Sciatic nerve (tissue), 2 donors: Measurements from ENCODE around the gene NODAL. TPM values are rescaled to one million over a fixed set of nuclear protein-coding genes. Genes with fewer than 3 reads are reported as not detected.

Source experiments
- ATAC-seq: fragments of 200-7000 bp; cut with Tn5 transposase; one replicate; pipeline ENCODE4 v1.9.1; 2020; ENCODE audit warnings: mild to moderate bottlenecking, moderate library complexity
- DNase-seq: peaks from one replicate; pipeline ENCODE4 v3.0.0-alpha.2; 2020; ENCODE audit warnings: low spot score
- intact Hi-C: fragments of 100-400 bp; cut with DNase I; formaldehyde crosslinking; loops from one replicate; pipeline ENCODE4 v1.14.2; 2022
- total RNA-seq: library from RNA; stranded (reverse); fragmentation: NEBNext Ultra II Directional; extraction: Animal tissue kit (Norgen Biotek cat#: 25700); gene quantifications from one replicate; pipeline ENCODE4 v1.2.1, GENCODE V29; 2021
- donor health status: DM: no; HTN: no; CAD: no.
- donor health status: DM: no; HTN: no; CAD: no.

The NODAL gene
- total RNA-seq, 1 donor from 2014 or later, result not detected

DNA sequence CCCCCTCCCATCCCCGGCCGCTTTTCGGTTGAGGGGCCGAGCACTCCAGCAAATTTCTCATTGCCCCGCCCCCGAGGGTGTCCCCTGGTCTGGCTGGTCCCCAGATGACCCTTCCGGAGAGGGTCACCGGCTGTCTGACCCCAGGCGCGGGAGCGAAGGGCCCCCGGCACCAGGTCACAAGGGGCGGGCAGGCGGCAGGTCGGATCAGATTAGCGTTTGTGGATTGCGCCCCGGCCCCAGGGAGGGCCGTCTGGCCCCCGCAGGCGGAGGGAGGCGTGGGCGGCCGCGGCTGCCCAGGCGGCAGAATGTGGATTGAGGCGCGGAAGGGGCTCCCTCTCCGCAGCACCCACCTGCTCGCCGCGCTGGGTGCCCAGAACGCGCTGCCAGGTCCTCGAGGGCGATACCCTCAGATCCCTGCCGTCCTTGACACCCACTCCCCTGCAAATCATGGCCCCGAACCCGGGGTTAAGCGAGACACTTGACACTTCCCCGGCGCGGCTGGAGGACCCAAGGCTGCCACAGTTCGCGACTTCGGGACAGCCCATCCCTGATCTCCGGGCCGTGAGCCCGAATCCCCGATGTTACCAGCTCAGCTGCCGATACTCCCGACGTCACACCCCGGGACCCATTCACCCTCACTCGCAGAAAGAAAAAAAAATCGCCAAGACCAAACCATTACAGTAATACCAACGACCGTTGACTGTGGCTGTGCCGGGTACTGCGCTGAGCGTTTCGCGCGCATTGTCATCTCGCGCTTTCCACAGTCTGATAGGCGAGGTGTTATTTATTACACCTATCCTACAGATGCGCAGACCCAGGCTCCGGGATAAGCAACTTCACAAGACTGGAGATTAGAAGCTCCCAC lies 953 bp downstream of the NODAL start:
- peak; percentile 39 for ATAC-seq
- intact Hi-C loops, result loop anchor here (5.0 kb wide), 1 partner anchor 1342 kb away; no protein-coding TSS in a partner anchor

DNA sequence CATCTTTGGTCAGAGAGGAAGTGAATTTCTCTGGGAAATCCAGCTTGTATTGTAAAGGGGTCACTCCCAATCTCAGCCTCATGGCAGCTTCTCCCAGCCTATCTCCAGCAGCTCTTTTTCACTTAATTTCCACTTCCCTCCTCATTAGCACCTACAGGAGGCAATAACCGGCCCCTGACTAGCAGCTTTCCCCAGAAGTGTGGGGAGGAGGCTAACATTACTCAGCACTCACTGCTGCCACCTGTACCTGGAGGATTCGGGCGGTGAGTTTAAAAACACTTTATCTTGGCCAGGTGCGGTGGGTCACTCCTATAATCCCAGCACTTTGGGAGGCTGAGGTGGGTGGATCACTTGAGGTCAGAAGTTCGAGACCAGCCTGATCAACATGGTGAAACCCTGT lies 3.8 kb downstream of the NODAL start:
- intact Hi-C loops, result no loop called here
- no peak for DNase-seq
- no peak for ATAC-seq

More for the DNA sequence above, 953 bp downstream of the NODAL start:
- no peak for DNase-seq

DNA sequence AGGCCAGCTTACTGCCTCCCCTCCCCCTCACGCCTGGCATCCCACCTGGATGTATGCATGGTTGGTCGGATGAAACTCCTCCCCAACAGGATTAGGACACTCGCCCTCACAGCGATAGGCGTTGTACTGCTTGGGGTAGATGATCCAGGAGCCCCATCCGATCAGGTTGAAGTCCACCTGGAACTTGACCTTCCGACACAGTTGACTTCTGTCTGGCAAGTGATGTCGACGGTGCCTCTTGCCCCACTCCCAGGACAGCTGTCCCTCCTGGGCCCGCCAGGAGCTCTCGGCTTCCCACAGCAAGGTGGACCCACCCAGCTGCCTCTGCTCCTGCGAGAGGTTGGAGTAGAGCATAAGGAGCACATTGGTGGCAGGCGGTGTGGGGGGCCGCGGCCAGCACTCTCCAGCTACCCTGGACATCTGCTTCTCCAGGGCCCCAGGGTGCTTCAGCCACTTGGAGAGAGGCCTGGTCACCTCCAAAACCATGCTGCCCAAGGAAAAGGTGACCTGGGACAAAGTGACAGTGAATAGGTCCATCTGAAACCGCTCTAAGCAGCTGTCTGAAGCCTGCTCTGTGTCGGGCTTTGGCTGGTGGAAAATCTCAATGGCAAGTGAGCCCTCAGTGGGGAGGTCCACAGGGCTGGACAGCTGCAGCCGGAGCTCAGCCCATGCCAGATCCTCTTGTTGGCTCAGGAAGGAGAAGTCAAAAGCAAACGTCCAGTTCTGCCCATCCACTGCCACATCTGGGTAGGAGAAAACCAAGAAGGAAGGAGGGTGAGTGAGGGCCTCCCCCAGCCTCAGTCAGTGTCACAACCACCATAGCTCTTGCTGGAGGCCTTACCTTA lies 6.0 kb downstream of the NODAL start:
- DNase-seq, result no peak
- no peak for ATAC-seq
- intact Hi-C loops, result no loop called here

DNA sequence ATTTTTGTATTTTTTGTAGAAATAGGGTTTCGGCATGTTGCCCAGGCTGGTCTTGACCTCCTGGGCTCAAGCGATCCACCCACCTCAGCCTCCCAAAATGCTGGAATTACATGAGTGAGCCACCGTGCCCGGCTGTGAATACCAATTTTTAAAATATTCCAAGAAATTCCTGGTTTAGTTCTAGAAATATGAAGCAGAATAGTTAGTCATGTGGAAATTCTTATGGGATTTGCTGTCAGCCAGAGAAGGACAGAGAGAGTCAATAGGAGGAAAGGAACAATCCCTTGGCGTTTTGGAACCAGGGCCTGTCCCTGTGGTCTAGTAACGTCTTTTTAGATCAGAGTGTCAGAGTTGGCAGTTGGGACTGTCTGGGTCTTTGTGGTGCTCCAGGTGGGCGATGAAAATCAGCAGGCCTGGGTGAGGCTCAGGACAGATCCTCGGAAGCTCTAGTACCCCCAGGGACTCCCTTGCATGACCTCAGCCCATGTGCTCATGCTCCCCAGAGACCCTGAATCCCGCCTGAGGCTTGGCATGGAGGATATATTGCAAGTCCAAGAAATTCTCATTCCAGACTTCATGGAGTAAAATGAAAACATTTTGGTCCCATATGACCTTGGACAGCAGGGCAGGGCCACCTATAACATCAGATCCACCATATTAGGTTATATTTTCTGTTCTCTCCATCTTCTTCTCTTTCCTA lies 7.8 kb downstream of the NODAL start:
- DNase-seq (no peak), ATAC-seq (no peak)
- intact Hi-C loops, result no loop called here

DNA sequence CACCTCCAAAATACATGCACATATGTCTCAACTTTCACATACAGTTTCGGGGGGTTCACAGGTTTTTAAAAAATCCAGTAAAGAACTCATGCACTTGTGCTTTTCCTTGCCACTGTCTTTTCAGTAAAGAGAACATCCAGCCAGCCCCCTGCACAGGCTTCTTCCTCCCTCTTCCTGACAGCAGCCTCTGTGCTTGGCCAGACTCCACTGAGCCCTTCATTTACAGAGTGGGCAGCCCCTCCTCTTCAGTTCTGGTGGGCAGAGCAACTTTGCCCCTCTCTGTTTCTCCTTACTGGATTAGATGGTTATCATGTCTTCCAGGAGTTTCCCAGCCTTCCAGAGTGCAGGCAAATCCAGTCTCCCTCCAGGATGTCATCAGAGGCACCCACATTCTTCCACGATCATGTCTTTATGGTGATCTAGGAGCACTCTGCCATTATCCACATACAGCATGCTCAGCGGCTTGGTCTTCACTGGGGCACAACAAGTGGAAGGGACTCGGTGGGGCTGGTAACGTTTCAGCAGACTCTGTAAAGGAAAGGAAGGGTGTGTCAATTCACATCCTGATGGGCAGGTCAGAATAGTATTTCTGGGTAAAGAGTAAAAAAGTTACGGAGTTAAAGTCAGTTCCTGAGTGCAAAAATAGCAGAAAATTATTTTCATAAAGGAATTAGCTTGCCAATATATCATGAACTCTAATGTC lies 8.8 kb downstream of the NODAL start:
- intact Hi-C loops, result no loop called here
- DNase-seq (no peak), ATAC-seq (no peak)

DNA sequence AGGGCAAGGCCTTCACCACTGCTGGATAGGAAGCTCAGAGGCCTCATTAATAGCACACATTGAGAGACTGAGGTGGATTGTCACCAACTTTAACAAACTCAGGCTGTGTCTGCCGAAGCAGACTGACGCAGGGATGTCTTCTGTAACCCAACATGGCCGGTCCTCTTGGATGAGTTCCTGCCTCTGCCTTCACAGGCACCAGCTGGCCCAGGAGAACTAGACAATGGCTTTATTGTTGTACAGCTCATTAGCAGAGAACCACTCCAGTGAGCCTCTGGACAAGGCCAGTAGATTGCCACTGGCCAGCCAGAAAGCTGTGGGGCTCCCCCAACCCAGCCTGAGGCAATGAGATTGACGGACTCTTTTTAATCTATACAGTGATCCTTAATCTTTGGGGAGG lies 9.4 kb downstream of the NODAL start:
- peak; percentile 70 for ATAC-seq
- intact Hi-C loops, result no loop called here
- no peak for DNase-seq

DNA sequence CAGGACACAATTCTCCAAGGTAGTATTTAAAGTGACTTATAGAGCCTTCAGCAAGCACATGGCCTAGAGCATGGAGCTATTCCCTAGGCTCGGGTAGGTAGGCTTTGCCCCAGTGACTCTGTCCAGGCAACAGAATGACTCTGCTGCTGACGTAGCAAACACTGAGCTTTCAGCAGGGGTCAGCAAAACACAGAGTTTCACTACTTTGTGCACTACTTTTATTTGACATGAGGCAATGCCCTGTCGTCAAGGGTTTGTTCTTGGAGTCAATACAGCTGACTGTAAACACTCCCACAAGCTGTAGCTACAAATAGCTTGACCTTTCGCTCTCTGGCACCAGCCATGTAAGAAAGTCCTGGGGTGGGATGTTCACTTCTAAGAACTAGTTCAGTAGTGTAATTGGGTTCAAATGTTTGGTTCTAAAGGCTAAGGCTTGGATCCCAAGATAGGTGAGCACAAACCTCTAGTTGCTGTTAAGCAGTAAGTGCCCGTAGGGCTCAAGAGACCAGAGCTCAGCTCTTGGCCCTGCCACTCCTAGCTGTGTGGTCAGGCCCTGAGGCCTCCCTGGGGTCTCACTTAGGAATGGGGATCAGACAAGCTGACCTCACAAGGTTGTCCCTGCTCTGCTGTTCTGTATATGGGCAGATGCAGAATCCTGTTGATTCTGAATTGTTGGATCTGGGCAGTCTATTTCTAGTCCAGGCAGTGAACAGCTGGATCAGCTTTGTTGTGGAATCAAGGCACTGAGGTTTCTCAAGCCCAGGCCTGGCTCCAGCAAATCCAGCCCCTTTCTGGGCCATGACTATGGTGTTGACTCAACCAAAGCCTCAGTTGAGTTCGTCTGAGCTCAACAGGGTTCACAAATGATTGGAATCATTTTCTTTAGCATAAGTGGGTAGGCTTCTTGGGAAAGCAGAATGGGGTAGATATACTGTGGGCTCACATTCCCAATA lies 10.7 kb downstream of the NODAL start:
- peak; percentile 93 for ATAC-seq
- intact Hi-C loops, result no loop called here

DNA sequence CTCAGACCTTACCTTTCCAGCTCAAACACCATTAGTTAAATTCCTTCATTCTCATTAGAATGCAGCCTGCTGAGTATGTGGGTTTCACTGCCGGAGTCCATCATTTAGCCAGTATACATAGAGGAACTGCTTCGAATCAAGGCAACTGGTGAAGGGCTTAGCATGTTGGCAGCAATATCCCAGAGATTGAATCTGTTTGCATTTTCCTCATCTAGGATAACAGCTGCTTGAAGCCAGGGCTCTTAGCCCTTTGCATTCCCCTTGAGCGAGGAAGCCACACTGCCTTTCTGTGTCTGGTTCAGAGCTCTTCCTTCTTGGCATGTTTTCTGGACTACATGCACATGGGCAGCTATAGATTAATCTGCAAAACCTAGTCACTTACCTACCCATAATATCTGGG lies 14.7 kb downstream of the NODAL start:
- no peak for DNase-seq
- no peak for ATAC-seq
- intact Hi-C loops, result no loop called here

More for the DNA sequence above, 10.7 kb downstream of the NODAL start:
- no peak for DNase-seq

DNA sequence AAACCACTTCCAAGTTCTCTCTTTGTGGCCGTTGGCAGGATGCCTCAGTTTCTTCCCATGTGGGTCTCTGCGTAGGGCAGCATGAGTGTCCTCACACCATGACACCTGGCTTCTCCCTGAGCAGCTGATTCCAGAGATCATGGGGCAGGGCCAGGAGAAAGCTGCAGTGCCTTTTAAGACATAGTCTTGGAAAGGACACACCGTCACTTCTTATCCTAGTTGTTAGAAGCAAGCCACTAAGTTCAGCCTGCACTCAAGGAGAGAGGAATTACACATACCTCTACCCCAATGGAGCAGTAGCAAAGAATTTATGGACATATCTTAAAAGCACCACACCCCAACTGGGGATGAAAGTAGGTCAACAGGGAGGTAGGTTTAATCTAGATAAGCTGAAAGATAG lies 16.4 kb downstream of the NODAL start:
- ATAC-seq, result no peak
- intact Hi-C loops, result no loop called here

DNA sequence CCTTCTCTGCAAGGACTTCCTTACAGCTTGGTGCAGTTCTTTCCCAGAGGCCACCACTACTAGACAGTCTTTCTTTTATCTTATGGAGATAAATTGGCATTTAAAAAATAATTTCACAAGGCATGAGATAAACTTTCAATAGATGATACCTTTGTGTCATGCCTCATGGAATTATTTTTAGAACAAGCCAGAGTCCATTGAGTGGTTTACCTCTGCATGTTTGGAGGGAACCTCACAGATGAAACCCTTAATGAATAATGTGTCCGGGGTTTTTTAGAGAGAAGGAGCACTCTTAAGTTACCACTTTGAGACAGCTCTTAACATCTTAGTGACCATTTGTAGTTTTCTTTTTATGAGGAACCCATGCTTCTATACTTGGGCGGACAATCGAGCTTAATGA lies 17.2 kb downstream of the NODAL start:
- ATAC-seq (no peak), DNase-seq (no peak)
- intact Hi-C loops, result no loop called here

More for the DNA sequence above, 16.4 kb downstream of the NODAL start:
- DNase-seq, result no peak

DNA sequence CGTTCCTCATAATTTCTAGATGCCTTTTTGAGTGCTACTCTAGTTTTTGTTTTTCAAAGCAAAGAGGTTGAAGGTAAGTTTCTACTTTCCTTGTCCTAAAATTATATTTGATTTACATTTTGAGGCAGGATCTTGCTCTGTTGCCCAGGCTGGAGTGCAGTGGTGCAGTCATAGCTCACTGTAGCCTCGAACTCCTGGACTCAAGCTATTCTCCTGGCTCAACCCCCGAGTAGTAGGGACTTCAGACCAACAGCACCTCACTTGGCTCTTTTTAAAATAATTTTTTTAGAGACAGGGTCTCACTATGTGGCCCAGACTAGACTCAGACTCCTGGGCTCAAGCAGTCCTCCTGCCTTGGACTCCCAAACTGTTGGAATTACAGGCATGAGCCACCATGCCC lies 22.8 kb downstream of the NODAL start:
- intact Hi-C loops, result no loop called here
- no peak for ATAC-seq
- no peak for DNase-seq

DNA sequence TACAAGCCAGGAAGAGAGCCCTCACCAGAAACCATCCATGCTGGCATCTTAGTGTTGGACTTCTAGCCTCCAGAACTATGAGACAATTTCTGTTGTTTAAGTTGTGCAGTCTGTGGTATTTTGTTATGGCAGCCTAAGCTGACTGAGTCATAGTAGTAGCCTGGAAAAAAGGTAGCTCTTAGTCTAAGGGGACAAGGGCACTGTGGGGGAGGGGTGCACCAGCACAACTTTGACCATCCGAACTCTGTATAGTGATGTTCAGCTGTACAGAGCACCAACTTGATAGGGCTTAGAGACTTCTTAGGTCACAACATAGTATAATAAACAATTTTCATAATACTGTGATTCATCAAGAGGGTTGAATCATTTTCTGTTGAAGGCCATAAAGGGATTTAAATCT lies 23.3 kb downstream of the NODAL start:
- DNase-seq (no peak), ATAC-seq (no peak)
- intact Hi-C loops, result no loop called here

DNA sequence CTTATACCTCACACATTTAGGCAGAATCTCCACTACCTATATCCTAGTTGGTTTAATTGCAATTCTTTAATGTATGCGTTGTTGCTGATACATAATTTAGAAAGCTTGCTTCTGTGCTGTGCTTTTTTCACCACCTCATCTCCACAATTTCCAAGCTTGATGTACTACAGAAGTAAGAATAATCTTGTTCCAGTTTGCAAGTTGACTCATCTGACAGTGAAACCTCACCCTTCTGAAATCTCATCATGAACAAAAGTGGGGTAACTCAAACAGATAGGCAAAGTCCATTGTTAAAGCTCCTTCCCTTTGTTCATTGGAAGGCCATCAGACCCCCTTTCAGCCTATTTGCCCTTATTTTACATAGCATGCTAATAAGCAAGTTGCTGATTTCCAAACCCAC lies 23.9 kb downstream of the NODAL start:
- intact Hi-C loops, result no loop called here
- ATAC-seq, result no peak
- DNase-seq, result no peak

DNA sequence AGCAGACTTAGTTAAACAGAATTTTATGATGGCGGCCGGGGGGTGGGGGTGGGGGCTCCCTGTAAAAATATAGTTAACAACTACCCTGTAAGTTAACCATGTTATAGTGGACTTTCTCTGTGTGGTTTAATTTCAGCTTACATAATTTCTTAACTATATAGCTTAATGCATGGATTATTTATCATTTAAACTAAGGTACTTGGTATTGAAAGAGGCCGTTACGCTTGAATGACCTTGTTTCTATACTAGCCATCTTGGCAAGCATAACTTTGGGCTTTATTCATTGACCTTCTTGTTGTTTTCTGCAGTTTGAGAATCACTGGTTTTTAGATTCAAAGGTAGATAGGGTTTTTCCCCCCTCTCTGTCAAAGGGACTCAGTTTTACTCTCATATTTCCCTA lies 29.1 kb downstream of the NODAL start:
- intact Hi-C loops, result no loop called here
- ATAC-seq, result no peak
- DNase-seq, result no peak

DNA sequence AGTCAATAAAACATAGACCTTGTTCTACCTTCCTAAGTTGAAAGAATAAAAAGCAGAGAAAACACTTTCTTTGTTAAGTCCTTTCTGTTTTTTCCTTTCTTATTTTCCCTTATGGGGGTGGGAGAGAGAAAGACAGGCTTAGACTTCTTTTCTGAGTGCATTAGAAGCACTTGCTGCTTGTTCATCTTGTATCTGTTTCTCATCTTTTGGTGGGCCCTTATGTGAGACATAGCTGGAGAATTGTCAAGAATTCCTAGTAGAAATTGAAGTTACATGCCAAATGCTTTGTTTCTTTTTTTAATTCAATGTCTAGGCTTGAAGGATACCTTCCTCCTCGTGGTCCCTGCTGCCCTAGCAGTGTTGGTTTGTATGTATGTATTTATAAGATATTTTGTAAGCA lies 30.9 kb downstream of the NODAL start:
- no peak for ATAC-seq
- no peak for DNase-seq
- intact Hi-C loops, result no loop called here

DNA sequence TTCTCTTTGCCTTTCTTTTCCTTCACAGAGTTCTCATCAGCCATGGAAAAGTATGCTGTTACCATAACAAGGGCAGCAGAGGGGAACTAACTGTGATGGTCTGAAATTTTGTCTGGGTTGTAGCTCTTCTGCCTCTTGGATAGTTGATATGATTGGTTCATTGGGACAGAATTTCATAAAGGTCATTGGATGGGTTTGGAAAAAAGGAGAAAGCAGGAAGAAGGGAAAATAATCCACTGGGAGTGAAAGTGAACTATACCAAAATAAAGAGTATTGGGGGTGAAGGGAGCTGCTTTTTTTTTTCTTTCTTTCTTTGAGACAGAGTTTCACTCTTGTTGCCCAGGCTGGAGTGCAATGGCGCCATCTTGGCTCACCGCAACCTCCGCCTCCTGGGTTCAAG lies 31.7 kb downstream of the NODAL start:
- intact Hi-C loops, result no loop called here
- ATAC-seq (no peak), DNase-seq (no peak)

DNA sequence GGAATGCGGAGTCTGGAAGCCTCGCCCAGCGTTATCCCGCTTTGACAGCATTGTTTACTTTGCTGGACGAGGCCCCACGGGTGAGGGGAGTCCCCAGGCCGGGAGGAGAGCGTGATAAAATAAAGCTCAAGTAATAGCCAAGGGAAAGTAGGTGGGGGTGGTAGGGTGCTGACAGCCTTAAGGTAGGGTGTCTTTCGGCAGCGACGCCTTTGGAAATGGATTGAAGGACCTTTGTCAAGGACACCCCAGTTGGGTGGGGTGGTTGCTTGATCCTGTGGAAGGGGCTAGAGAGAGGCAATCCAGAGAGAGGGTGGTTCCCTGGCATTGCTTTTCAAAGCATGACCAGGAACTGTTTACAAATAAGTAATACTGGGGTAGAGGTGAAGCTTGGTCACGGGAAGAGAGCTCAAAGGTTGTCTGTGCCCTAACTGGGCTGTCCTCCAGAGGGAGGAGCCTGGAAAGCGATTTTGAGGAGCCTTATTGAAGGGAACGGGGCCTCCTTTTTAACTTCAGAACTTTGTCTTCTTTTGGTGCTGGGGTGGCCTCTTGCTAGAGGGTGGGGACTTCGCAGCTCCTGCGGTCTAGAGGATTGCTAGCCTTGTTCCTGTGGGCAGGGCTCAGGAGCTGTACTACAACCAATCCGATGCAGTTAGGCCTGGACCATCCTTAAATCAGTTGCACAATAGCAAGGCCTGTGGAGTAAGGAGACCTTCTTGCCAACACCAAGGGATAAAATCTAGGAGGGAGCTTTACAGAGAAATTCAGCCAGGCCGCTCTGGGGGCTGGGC lies 36.2 kb downstream of the NODAL start:
- DNase-seq (peak; percentile 85), ATAC-seq (peak; percentile 96)
- intact Hi-C loops, result no loop called here
